Endothelial cell of umbilical vein (primary cell): ENCODE results near the gene DIP2B. TPM values are rescaled to one million over a fixed set of nuclear protein-coding genes. Genes with fewer than 3 reads are reported as not detected.

Experiments used
- BruUV-seq: library from RNA; stranded (reverse); fragments of 400-500 nt; replicated peaks from 2 replicates; lab custom pipeline; 2021; lab: Mats Ljungman, UMichigan
- CTCF ChIA-PET: fragments of 300-600, 350-600 bp; sonication (Branson Sonifier 250); formaldehyde crosslinking; loops from one replicate; lab custom pipeline; 2021; ENCODE audit warnings: antibody characterized with exemption, inconsistent platforms; lab: Charles Lee
- POLR2A ChIA-PET: fragments of 300-600, 350-600 bp; sonication (Branson Sonifier 250); formaldehyde crosslinking; loops from one replicate; lab custom pipeline; 2021; ENCODE audit warnings: antibody characterized with exemption, inconsistent platforms; lab: Charles Lee
- DNase-seq: peaks from one replicate; pipeline ENCODE4 v3.0.0-alpha.2; 2011; ENCODE audit warnings: low read depth, low spot score
- FAIRE-seq: peaks from 2 replicates; lab custom pipeline; 2011; peaks lifted over from hg19 to GRCh38; lab: Jason Lieb, UNC
- H2AFZ ChIP-seq: 2 replicates; pipeline ENCODE4 v1.6.0; 2012; ENCODE audit warnings: low read depth, low read length, control low read depth, inconsistent platforms
- H3K27ac ChIP-seq: 2 replicates; pipeline ENCODE4 v1.5.1; 2011; ENCODE audit warnings: low read depth, mild to moderate bottlenecking, control low read depth, low read length, moderate library complexity; ENCODE audit not compliant: insufficient read depth
- H3K27me3 ChIP-seq, 2 experiments: 2 replicates each; pipeline versions ENCODE4 v1.6.0 to v1.6.1; 2011; ENCODE audit warnings: low read length in 2 of 2, mixed read lengths in 1 of 2; ENCODE audit not compliant: control insufficient read depth in 2 of 2, insufficient read depth in 2 of 2
- H3K36me3 ChIP-seq, 2 experiments: 2 replicates in 1 of 2; 3 replicates in 1 of 2; pipeline ENCODE4 v1.5.1; 2011; ENCODE audit warnings: low read length in 2 of 2, mild to moderate bottlenecking in 1 of 2, moderate library complexity in 1 of 2; ENCODE audit not compliant: control insufficient read depth in 2 of 2, insufficient read depth in 2 of 2; ENCODE audit errors: extremely low read depth in 1 of 2
- H3K4me1 ChIP-seq: 3 replicates; pipeline ENCODE4 v1.5.1; 2011; ENCODE audit warnings: mild to moderate bottlenecking, low read length; ENCODE audit not compliant: control insufficient read depth, insufficient read depth; ENCODE audit errors: extremely low read depth
- H3K4me2 ChIP-seq: 2 replicates; pipeline ENCODE4 v1.6.1; 2011; ENCODE audit warnings: low read length, control low read depth, mixed read lengths; ENCODE audit not compliant: insufficient read depth
- H3K4me3 ChIP-seq, 3 experiments: fragments of 200-600 bp in 1 of 3; sonication (generic), shearing (Covaris generic) in 1 of 3; replicated peaks in 1 of 3; 2 replicates each; pipeline ENCODE4 v1.5.1; 2011 to 2016; ENCODE audit warnings: control low read depth in 3 of 3, low read length in 3 of 3, mild to moderate bottlenecking in 2 of 3, inconsistent platforms in 1 of 3, low read depth in 1 of 3, moderate library complexity in 1 of 3; ENCODE audit not compliant: insufficient read depth in 1 of 3
- H3K79me2 ChIP-seq: 2 replicates; pipeline ENCODE4 v1.6.0; 2012; ENCODE audit warnings: low read length, inconsistent platforms; ENCODE audit not compliant: control insufficient read depth, insufficient read depth
- H3K9ac ChIP-seq: replicated peaks from 2 replicates; pipeline ENCODE3; 2011; ENCODE audit warnings: low read length, control low read depth; ENCODE audit not compliant: insufficient read depth; ENCODE audit errors: extremely low read depth
- H3K9me1 ChIP-seq: replicated peaks from 3 replicates; pipeline ENCODE4 v1.6.0; 2011; ENCODE audit warnings: mild to moderate bottlenecking, low read length; ENCODE audit not compliant: control insufficient read depth, insufficient read depth; ENCODE audit errors: extremely low read depth
- H3K9me3 ChIP-seq: replicated peaks from 2 replicates; pipeline ENCODE4 v1.5.1; 2012; ENCODE audit warnings: low read length, inconsistent platforms; ENCODE audit not compliant: control insufficient read depth, insufficient read depth
- H4K20me1 ChIP-seq: replicated peaks from 2 replicates; pipeline ENCODE3; 2011; ENCODE audit warnings: mild to moderate bottlenecking, low read length; ENCODE audit not compliant: control insufficient read depth, insufficient read depth; ENCODE audit errors: extremely low read depth
- CTCF ChIP-seq, 2 donors: IDR thresholded peaks; 1 replicate in 1 of 2; 2 replicates in 1 of 2; pipeline ENCODE4 v1.5.1; 2011; ENCODE audit warnings: low read length in 2 of 2, mild to moderate bottlenecking in 2 of 2, moderate library complexity in 2 of 2, control low read depth in 1 of 2, inconsistent platforms in 1 of 2, low read depth in 1 of 2; ENCODE audit not compliant: insufficient read depth in 1 of 2; ENCODE audit errors: extremely low read depth in 1 of 2
- EZH2 ChIP-seq: IDR thresholded peaks from 2 replicates; pipeline ENCODE4 v1.6.1; 2012; ENCODE audit warnings: borderline replicate concordance, low read depth, mild to moderate bottlenecking, moderate library complexity, low read length, inconsistent platforms; ENCODE audit not compliant: severe bottlenecking
- FOS ChIP-seq: IDR thresholded peaks from 2 replicates; pipeline ENCODE4 v1.6.1; 2011; ENCODE audit warnings: mild to moderate bottlenecking, low read length, moderate library complexity, borderline replicate concordance; ENCODE audit not compliant: insufficient read depth
- GATA2 ChIP-seq: IDR thresholded peaks from 2 replicates; pipeline ENCODE4 v1.7.0; 2011; ENCODE audit warnings: low read depth, mild to moderate bottlenecking, moderate library complexity, mixed read lengths, low read length; ENCODE audit not compliant: insufficient read length, insufficient read depth
- JUN ChIP-seq: IDR thresholded peaks from 2 replicates; pipeline ENCODE4 v1.6.1; 2011; ENCODE audit warnings: borderline replicate concordance, low read depth; ENCODE audit not compliant: insufficient read length, insufficient read depth
- MAX ChIP-seq: IDR thresholded peaks from 2 replicates; pipeline ENCODE4 v1.6.1; 2011; ENCODE audit not compliant: insufficient read depth, insufficient read length
- MYC ChIP-seq: IDR thresholded peaks from one replicate; pipeline ENCODE4 v1.6.1; 2011; ENCODE audit warnings: mild to moderate bottlenecking, low read depth, low read length
- POLR2A ChIP-seq: IDR thresholded peaks from 2 replicates; pipeline ENCODE4 v1.6.1; 2012; ENCODE audit warnings: low read depth, mild to moderate bottlenecking, control low read depth, low read length
- POLR2AphosphoS5 ChIP-seq: IDR thresholded peaks from 2 replicates; pipeline ENCODE4 v1.6.1; 2012; ENCODE audit warnings: low read depth, mild to moderate bottlenecking, control low read depth, low read length, moderate library complexity; ENCODE audit not compliant: insufficient read depth
- dilution Hi-C: fragments of 300-500 bp; cut with MboI; formaldehyde crosslinking; loops from one replicate; pipeline ENCODE4 v1.15.0; 2019; ENCODE audit warnings: low sequenced_read_pairs; ENCODE audit not compliant: extremely low pct_ligation_motif_present
- intact Hi-C: fragments of 100-400 bp; cut with micrococcal nuclease; formaldehyde crosslinking; loops from one replicate; pipeline ENCODE4 v1.10.0; 2022
- polyA plus RNA-seq, 4 experiments: library from polyadenylated mRNA; depleted of rRNA in 3 of 4; stranded (reverse) in 3 of 4; unstranded in 1 of 4; fragments of >200 nt; gene quantifications; 2 replicates each; pipeline versions ENCODE4 v1.2.1 to v1.2.3, GENCODE V29; 2011 to 2012; ENCODE audit warnings: missing spikeins in 1 of 4
- total RNA-seq: library from RNA; stranded (reverse); gene quantifications from 2 replicates; pipeline ENCODE4 v1.2.3, GENCODE V29; 2021

Gene DIP2B
- total and polyA plus RNA-seq, 2 donors (not counting 3 experiments of a cell fraction or from before 2014, with no cell fraction given), result 14.5 to 28.0 TPM

- POLR2A ChIA-PET, result no interaction called here
These were observed 142.2 kb downstream of the DIP2B start for GRCh38 chr12:50647031-50647430.

More at GRCh38 chr12:50647031-50647430, 142.2 kb downstream of the DIP2B start:
- Histone ChIP-seq H3K79me2 (no peaks in the 10 kb centered on the region), H2AFZ (no peak overlapping the region), H4K20me1 (no peaks in the 10 kb centered on the region), H3K27ac (no peak overlapping the region), H3K4me2 (no peak overlapping the region), H3K36me3 (no peaks in the 10 kb centered on the region), H3K27me3 (no peaks in the 10 kb centered on the region), H3K9me3 (no peaks in the 10 kb centered on the region), H3K9me1 (no peaks in the 10 kb centered on the region), H3K4me1 (peaks cover 5% of the 10 kb centered on the region), H3K4me3 (no peak overlapping the region), H3K9ac (no peak overlapping the region)
- FAIRE-seq, result no peak
- DNase-seq, result no peak
- no TSS peak for BruUV-seq
- TF ChIP-seq CTCF (IDR thresholded peaks at IDR 0.05; ENCODE audit: extremely low read depth in 1 of 2, insufficient read depth in 1 of 2, low read depth in 1 of 2, low read length in 2 of 2) (no peak), JUN (no peak), GATA2 (no peak), POLR2A (no peak), POLR2AphosphoS5 (no peak), MYC (no peak), EZH2 (no peak), MAX (no peak), FOS (no peak)
- CTCF ChIA-PET, result no interaction called here
- intact Hi-C loops, result no loop called here
- dilution Hi-C loops, result no loop called here
